HG02943 (cell line): ENCODE data around the gene DNAJC1.

ENCODE experiments used
- ATAC-seq: cut with Tn5 transposase; IDR thresholded peaks from one replicate; pipeline ENCODE4 v1.9.1; 2021; ENCODE audit warnings: mild to moderate bottlenecking, low read depth, moderate library complexity; ENCODE audit not compliant: unreplicated experiment

DNAJC1 gene

DNA sequence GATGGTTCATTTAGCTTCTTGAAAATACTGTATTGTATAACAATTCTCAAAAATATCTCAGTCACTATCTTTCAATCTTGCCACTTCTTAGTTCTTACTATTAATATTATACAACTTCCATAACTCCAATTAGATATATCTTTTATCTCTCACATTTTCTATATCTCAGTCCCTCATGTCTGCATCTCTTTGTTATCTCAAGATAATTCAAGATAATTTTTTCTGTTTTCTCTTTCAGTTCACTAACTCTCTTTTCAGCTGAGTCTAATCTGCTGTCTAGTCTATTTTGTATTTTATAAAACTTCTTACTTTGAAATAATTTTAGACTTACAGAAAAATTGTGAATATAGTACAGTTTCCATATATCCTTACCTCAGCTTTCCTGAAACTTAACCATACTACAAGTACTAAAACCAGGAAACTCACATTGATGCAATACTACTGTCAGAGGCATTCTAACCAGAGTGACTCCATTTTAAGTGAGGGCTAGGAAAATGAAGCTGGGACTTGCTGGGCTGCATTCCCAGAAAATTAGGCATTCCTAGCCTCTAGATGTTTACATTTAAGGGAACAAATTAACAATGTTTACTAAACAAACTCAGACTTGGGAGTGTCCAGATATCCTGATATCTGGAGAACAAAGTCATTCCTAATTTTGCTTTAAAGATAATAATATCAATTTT lies 38.4 kb downstream of the DNAJC1 start:
- ATAC-seq = no peak

DNA sequence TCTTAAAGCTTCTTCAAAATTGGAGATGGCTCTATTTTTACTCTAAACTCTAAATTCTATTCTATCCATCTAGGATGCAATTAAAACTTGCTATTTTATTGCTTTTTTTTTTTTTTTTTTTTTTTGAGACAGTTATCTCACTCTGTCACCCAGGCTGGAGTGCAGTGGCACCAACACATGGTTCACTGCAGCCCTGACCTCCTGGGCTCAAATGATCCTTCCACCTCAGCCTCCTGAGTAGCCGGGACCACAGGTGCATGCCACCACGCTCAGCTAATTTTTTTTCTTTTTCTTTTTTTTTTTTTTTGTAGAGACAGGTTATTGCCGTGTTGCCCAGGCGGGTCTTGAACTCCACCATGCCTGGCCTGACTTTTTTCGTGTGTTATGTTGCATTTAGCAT lies 41.2 kb downstream of the DNAJC1 start:
- no peak for ATAC-seq

DNA sequence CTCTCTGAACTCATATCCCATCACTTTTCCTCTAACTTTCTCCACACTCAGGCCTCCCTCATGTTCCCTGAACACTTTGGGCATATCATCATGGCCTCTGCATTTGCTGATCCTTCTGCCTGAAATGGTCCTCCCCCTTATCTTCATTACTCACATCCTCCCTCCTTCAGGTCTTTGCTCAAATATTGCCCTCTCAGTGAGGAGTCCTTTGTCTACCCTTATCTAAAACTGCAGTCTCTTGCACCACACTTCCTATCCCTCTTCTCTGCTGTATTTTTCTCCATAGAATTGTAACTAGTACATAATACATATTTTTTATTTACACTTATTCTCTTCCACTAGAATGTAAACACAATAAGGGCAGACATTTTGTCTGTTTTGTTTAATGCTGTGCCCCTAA lies 41.7 kb downstream of the DNAJC1 start:
- ATAC-seq = no peak

DNA sequence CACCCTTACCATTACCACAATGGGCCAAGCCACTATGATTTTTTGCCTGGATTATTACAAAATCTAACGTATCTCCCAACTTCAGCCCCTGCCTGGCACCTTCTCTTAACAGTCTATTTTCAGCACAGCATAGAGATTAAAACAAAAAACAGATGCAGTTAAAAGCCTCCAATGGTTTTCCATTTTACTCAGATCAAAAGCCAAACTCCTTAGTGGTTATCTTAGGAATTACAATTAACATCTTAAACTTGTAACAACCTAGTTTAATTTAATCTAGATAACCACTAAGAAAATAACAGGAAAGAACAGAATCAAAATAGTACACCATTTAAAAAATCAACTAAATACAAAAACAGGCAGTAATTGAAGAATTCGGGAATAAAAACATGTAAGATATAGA lies 43.5 kb downstream of the DNAJC1 start:
- no peak for ATAC-seq

DNA sequence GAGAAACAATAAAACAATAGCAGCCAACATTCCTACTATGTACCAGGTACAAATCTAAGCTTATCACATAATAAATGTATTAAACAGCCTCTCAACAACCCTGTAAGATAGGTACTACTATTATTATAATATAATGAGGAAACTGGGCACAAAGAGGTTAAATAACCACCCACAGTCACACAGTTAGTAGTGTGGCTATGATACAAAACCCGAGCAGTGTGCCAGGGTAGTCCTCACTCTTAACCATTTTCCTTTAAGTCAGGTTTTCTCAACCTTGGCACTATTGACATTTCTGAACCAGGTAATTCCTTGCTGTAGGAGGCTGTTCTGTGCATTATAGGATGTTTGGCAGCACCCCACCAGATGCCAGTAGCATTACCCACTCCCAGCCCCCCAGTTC lies 48.8 kb downstream of the DNAJC1 start:
- ATAC-seq = no peak

DNA sequence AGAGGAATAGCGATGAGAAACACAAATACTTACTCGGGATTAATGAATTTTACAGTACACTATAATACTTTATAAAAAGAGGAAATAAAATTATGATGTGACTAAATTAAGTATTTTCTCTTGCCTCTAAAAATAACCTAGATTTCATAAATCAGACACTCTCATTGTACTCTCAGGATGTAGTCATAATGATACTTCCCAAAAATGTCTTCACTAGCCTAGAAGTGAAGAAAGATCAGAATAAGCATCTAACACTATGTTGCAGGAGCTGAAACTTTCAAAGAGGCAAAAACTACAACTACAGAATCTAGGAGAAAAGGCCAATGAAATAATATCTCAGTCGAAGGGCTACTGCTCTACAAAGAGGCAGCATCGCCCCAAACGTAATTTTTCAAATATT lies 49.4 kb downstream of the DNAJC1 start:
- no peak for ATAC-seq

DNA sequence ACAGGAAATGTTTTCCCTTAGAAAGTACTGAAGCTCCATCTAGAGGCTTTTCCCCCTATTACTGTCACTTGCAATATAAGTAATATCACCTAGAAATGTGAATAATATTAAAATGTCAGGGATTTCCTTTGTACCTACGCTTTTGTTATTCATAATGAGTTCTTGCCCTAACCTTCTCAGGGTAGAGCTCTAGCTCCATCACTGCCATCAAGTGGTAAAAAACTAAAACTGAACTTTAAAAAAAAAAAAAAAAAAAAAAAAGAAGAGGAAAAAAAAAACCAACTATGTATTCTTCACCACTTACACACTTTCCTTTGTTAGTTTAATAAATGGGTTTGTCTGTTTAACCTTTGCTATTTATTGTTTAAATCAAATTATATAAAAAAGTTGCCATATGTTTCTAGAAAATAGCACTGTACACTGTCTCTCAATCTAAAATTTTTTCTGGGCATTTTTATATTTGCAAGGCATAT lies 49.9 kb downstream of the DNAJC1 start:
- ATAC-seq = no peak

DNA sequence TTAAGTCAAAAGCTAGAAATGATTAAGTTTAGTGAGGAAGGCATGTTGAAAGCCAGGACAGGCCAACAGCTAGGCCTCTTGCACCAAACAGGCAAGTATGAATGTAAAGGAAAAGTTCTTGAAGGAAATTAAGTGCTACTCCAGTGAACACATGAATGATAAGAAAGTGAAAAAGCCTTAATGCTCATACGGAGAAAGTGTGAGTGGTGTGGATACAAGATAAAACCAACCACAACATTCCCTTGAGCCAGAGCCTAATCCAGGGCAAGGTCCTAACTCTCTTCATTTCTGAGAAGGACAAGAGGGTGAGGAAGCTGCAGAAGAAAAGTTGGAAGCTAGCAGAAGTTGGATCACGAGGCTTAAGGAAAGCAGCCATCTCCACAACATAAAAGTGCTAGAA lies 53.0 kb downstream of the DNAJC1 start:
- no peak for ATAC-seq

DNA sequence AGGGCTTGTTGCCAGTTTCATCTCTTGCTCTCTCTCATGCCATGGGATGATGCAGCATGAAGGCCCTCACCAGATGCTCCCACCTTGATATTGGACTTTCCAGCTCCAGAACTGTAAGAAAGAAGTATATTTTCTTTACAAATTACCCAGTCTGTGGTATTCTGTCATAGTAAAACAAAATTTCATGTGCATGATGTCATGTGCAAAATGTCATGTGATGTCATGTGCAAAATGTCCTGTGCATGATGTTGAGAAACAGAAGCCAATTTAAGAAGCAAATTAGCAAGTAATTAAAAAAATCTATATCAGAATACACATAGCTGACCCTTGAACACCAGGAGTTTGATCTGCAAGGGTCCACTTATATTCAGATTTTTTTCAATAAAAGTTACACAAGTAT lies 56.6 kb downstream of the DNAJC1 start:
- no peak for ATAC-seq

DNA sequence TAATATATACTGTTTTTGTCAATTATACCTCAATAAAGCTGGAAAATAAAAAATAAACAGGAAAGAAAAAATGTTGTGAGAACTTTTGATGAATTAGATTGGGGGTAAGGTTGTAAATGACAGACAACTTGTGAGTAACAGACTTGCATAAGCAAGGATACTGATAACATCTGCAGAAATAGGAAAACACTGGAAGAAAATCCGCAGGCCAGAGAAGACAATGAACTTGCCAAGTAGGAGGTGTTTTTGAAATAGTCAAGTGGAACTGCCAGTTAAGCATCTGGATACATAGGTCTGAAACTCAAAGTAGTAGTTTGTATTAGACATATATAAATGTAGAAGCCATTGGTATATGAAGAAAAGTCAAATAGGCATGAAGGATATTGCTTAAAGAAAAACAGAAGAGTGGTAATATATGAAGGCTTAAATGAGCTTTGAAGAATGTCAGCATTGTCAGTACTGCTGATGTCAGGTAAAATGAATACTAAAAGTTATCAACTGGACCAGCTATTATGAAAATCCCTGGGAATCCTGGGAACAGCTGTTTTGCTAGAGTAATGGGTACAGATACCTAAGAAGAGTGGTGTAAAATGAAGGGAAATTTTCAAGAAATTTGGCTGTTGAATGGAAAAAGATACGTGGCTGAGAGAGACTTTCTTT lies 58.7 kb downstream of the DNAJC1 start:
- ATAC-seq = no peak

DNA sequence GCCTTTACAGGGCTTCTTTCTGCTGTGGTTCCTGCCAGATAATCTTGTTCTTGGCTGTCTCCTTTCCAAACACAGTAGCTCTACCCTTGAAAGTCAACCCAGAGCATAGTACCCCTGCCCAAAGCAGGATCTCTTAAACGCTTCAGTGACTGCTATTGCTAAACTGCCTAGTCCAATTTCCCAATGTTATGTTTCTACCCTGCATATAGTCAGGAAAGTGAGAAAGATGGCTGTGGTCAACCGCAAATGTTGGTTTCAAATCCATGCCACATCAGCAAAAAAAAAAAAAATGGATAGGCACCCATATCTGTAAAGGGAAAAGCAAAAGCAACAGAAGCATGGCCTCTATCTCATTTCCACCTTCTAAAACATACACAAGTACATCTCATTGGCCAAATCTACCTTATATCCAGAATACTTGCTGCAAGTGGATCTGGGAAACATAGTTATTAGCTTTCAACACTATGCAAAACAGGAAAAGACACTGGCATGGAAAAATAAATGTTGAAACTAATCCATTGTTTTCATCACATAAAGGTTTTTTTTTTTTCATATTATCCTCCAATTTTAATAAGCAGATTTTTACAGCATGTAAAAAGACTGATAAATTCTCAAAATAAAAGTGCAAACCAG lies 59.8 kb downstream of the DNAJC1 start:
- ATAC-seq = no peak

DNA sequence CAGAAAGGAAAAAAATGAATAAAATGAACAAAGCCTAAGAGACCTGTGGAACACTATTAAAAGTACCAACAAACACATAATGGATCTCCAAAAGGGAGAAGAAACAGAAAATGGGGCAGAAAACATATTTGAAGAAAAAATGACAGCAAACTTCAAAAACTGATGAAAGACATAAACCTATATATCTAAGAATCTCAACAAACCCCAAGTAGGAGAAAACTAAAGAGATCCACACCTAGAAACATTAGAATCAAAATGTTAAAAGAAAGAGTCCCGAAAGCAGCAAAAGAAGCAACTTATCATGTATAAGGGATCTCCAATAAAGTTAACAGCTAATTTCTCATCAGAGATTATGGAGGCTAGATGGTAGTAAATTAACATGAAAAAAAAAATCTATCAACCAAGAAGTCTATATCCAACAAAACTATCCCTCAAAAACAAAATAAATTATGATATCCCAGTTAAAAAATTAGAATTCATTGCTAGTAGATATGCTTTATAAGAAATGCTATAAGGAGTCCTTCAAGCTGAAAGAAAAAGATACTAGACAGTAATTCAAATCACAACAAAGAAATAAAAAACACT lies 68.0 kb downstream of the DNAJC1 start:
- no peak for ATAC-seq

DNA sequence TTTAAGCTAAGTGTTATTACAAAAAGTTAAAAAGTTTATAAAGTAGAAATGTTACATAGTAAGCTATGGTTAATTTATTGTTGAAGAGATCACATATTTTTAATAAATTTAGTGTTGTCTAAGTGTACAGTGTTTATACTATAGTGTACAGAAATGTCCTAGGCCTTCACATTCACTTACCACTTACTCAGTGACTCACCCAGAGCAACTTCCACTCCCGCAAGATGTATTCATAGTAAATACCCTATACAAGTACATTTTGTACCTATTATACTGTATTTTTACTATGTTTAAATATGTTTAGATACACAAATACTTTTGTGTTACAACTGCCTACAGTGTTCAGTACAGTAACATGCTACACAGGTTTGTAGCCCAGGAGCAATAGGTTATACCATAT lies 69.2 kb downstream of the DNAJC1 start:
- ATAC-seq = no peak

DNA sequence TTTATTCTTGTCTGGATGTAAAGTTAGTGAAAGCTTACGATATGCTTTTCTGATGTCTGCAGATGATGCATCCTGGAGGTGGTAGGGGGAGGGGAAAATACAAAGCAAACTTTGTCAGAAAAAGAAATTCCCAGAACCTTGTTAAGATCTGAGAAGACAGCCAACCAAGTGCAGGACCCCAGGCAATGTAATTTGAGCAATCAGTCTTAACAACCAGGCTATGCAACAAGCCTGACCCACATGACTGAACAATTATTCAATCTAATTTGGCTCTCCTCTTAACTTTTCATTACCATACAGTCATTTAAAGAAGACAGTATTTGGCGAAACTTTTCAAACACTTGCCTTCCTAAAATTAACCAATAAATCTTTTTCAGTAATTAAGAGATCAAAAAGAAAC lies 74.5 kb downstream of the DNAJC1 start:
- ATAC-seq = no peak

DNA sequence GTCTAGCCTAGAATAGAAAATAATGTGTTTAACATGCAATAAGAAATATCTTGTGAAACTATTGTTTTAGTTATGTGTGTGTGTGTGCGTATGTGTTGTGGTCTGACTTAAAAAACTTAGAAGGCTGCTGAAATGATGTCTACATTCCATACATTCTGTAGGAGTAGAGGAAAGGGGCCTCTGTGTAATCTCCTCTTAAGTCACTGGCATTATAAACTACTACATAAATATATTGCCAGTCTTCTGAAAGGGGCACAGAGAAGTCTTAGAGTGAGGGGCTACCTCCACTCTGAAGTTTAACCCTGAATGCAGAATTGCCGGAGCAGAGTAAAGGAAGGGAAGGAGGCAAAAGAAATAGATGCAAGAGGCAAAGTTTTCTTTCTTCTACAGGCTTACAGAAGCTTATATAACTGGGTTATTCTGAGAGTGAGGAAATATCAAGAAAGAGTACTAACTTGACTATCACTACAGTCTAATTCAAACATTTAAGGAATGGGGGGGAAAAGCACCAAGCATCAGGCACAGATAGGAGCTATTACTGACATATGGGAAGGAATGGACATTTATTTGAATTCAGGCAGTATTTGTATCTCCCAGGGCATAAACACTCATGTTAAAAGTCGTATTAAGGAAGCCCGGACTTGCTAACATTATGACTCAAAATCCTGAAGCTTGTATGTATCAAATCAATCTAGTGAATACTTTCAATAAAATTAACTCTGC lies 75.7 kb downstream of the DNAJC1 start:
- no peak for ATAC-seq

DNA sequence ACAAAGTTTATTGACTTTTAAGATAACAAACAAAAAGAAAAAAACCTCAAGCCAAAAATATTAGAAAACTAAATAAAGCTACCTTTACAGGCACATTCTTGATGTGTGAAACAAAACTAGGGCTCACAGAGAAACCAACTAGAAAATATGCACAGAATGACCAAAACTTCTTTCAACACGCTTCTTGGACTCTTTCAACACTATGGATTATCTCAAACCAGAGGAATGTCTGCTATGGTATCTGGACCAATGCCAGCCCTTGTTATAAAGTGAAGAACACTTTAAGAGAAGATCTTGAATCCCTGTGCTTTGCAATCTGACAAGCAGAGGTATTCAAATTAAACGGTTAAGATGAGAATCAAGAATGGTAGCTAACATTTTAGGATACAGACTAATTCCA lies 76.6 kb downstream of the DNAJC1 start:
- no peak for ATAC-seq

DNA sequence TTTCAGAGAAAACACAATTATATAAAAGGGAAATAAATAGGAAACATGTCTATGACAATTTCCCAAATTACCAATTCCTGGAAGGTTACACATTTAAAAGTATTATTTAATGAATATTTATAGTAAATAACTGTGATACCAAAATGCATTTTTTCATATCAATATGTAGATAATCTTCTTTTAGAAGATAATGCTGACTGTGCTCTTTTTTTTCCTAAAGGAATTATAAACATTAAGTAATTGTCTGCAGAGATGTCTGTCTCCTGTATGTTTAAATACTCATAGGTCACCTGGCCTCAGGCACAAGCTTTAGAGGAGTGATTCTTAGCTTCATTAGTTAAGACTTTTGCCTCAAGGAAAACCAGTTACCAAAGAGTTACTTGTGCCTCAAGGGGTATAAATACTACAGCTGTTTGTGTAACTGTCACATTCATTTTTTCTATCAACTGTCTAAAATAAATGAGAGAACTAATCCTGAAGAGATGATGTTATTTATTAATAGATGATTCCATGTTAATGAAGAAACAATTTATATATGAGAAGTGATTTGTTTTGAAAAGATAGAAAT lies 77.1 kb downstream of the DNAJC1 start:
- ATAC-seq = no peak

DNA sequence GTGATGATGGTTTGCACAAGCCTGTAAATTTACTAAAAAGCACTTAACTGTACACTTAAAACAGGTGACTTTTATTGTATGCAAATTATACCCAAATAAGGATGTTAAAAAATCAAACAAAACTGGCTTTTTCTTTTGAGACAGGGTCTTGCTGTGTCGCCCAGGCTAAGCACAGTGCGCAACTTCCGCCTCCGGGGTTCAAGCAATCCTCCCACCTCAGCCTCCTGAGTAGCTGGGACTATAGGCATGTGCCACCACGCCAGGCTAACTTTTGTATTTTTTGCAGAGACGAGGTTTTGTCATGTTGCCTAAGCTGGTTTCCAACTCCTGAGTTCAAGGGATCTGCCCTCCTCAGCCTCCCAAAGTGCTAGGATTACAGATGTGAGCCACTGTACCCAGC lies 77.7 kb downstream of the DNAJC1 start:
- no peak for ATAC-seq

DNA sequence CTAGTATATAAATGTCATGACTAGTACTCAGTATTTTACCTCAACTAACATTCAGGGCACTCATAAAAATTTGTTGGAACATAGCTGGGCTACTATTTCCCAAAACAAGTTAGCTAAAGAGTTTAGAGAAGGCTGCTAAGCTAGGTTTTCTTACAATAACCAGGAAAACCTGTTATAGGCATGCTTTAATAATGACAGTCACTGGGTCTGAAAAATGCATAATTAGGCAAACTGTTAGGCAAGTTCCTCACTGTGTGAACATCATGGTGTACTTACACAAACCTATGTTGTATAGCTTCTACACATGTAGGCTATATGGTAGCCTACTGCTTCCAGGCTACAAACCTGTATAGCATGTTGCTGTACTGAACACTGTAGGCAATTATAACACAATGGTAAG lies 79.0 kb downstream of the DNAJC1 start:
- ATAC-seq = no peak

DNA sequence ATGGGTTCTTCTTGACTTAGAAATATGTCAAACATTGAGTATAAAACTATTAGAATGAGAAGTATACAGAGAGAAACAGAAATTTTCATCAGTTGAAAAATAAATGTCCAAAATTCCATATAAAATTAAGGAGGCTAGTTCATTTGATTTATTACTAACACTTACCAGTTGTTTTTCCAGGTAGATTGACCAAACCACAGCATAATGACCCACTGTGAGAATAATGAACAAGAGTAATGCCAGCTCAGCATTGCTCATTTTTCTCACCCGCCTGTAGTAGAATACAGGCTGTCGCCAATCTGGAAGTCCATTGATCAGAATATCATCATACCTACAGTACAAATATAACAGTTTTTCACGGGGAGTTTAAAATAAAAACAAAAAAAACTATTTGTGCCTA lies 82.9 kb downstream of the DNAJC1 start:
- ATAC-seq = no peak

DNA sequence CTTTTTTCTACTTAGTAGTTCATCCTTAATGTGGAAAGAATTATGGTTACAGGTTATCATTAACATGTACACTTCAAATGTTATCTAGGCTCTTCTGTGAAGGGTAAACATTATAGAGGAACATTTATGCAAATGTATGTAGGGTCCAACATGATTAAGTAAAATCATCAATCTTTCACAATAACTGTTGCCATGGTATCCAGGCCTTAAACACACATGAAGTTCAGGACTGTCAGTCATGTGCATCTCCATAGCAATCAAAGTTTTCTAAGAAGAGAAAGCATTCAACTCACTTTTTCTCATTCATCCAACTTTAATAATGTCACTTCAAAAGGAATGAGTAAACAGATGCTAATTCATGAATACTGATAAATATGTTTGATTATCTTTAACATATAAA lies 83.6 kb downstream of the DNAJC1 start:
- ATAC-seq = no peak
